Gastrocnemius medialis (tissue), 4 donors: Measurements from ENCODE around the gene GPR183.

ENCODE experiments used
- POLR2A ChIP-seq, 2 donors: fragments of 450-650 bp; IDR thresholded peaks; one replicate each; pipeline ENCODE4 v1.6.1; 2017; ENCODE audit warnings: antibody characterized with exemption in 2 of 2, mild to moderate bottlenecking in 2 of 2, moderate library complexity in 2 of 2
- TF ChIP-seq, protein P1 (sequence below), 5 experiments: fragments of 450-650 bp in 3 of 5; fragments of 200-600 bp in 2 of 5; sonication (generic) in 2 of 5; IDR thresholded peaks in 4 of 5; conservative IDR thresholded peaks in 1 of 5; 1 replicate in 4 of 5; 2 replicates in 1 of 5; pipeline ENCODE4 v1.5.1; 2016 to 2019; ENCODE audit warnings: antibody characterized with exemption in 5 of 5, mild to moderate bottlenecking in 3 of 5, moderate library complexity in 3 of 5

- TF ChIP-seq, protein P1, sequence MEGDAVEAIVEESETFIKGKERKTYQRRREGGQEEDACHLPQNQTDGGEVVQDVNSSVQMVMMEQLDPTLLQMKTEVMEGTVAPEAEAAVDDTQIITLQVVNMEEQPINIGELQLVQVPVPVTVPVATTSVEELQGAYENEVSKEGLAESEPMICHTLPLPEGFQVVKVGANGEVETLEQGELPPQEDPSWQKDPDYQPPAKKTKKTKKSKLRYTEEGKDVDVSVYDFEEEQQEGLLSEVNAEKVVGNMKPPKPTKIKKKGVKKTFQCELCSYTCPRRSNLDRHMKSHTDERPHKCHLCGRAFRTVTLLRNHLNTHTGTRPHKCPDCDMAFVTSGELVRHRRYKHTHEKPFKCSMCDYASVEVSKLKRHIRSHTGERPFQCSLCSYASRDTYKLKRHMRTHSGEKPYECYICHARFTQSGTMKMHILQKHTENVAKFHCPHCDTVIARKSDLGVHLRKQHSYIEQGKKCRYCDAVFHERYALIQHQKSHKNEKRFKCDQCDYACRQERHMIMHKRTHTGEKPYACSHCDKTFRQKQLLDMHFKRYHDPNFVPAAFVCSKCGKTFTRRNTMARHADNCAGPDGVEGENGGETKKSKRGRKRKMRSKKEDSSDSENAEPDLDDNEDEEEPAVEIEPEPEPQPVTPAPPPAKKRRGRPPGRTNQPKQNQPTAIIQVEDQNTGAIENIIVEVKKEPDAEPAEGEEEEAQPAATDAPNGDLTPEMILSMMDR (IDR thresholded peaks at IDR 0.05 in 4 of 5, conservative IDR thresholded peaks at IDR 0.05 in 1 of 5) = peak; percentile 44 to 70 (median 65)
- TF ChIP-seq POLR2A (IDR thresholded peaks at IDR 0.05) = no peak
These were observed 41.3 kb downstream of the GPR183 start for GRCh38 chr13:99265821-99266426.
